ENCODE data around the gene FCHSD1. TPM values are rescaled to one million over a fixed set of nuclear protein-coding genes. Genes with fewer than 3 reads are reported as not detected.

The FCHSD1 gene
- total and polyA plus RNA-seq, 10 of the 15 experiments (the other 5 are each of a cell fraction or from before 2014, with no cell fraction given) = 0.97 to 22.8 (median 10.7) TPM

DNA sequence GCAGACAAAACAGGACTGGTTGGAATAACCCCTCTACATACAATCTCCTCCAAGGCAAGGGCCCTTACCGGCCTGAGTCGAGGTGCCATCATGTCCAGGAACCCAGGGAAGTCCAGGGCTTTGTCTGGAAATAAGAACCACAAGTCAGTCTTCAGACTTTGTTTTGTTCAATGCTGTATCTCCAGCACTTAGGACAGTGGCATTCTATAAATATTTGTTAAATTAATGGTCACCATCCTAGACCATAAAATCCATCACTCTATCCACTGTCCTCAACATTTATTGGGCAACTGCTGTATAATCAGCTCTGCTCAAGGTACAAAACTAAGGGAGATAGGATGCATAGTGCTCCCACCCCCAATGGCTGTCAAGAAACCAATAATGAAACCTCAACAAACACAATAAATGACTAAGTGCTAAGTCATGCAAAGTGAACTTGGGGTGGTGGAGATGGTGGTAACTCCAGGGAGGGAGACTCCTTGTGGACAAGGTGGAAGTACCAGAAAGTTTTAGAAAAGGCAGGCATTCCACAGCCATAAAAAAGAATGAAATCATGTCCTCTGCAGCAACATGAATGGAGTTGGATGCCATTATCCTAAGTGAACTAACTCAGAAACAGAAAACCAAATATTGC lies 9.5 kb downstream of the FCHSD1 start (continued):
- TF ChIP-seq MYB (IDR thresholded peaks at IDR 0.05; ENCODE audit: borderline replicate concordance, low read depth, low read length) (no peak), RELA (IDR thresholded peaks at IDR 0.05; ENCODE audit: borderline replicate concordance, partially characterized antibody) (no peak), GABPA (IDR thresholded peaks at IDR 0.05; ENCODE audit: low read depth) (no peak), IRF3 (IDR thresholded peaks at IDR 0.05) (no peak), ZNF274 (IDR thresholded peaks at IDR 0.05; ENCODE audit: insufficient read depth, insufficient read length) (no peak), ETV6 (conservative IDR thresholded peaks at IDR 0.05 in 1 of 2, IDR thresholded peaks at IDR 0.05 in 1 of 2; ENCODE audit: borderline replicate concordance in 1 of 2, low read depth in 1 of 2) (no peak), SMARCA5 (IDR thresholded peaks at IDR 0.05) (no peak), CHD4 (IDR thresholded peaks at IDR 0.05) (no peak), PBX3 (IDR thresholded peaks at IDR 0.05; ENCODE audit: insufficient replicate concordance, low read depth, low read length) (no peak), SREBF2 (IDR thresholded peaks at IDR 0.05; ENCODE audit: low read length) (no peak), KLF5 (IDR thresholded peaks at IDR 0.05; ENCODE audit: partially characterized antibody) (no peak), ASH2L (IDR thresholded peaks at IDR 0.05; ENCODE audit: borderline replicate concordance, low read depth) (no peak), JUNB (IDR thresholded peaks at IDR 0.05) (peak; percentile 60; the same call in 1 of the 2 replicates), MYC (IDR thresholded peaks at IDR 0.05; ENCODE audit: insufficient read depth, insufficient read length, insufficient replicate concordance, low read length, severe bottlenecking) (no peak), SIN3A (IDR thresholded peaks at IDR 0.05; ENCODE audit: low read depth, low read length) (no peak), KDM1A (IDR thresholded peaks at IDR 0.05; ENCODE audit: borderline replicate concordance) (no peak), HSF1 (IDR thresholded peaks at IDR 0.05; ENCODE audit: low read depth, low read length) (no peak), RAD21 (IDR thresholded peaks at IDR 0.05; ENCODE audit: insufficient read depth, low read depth, low read length) (peak; percentile 39; the same call in 1 of the 2 replicates), IKZF1 (conservative IDR thresholded peaks at IDR 0.05) (peak; percentile 58; the same call in 1 of the 2 replicates), BACH1 (IDR thresholded peaks at IDR 0.05; ENCODE audit: borderline replicate concordance) (peak; percentile 58; the same call in 1 of the 2 replicates), EED (IDR thresholded peaks at IDR 0.05; ENCODE audit: low read depth) (peak; percentile 49; the same call in 1 of the 2 replicates)
- TF ChIP-seq, protein P1, sequence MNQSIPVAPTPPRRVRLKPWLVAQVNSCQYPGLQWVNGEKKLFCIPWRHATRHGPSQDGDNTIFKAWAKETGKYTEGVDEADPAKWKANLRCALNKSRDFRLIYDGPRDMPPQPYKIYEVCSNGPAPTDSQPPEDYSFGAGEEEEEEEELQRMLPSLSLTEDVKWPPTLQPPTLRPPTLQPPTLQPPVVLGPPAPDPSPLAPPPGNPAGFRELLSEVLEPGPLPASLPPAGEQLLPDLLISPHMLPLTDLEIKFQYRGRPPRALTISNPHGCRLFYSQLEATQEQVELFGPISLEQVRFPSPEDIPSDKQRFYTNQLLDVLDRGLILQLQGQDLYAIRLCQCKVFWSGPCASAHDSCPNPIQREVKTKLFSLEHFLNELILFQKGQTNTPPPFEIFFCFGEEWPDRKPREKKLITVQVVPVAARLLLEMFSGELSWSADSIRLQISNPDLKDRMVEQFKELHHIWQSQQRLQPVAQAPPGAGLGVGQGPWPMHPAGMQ (IDR thresholded peaks at IDR 0.05; ENCODE audit: borderline replicate concordance) = no peak
